Liver (tissue), 9 donors: ENCODE data around the gene LRRC61. TPM values are rescaled to one million over a fixed set of nuclear protein-coding genes. Genes with fewer than 3 reads are reported as not detected.

ENCODE experiments used
- DNase-seq: peaks from one replicate; pipeline ENCODE4 v3.0.0-alpha.2; 2017; ENCODE audit warnings: low spot score
- H3K27ac ChIP-seq, 2 donors: one replicate each; pipeline ENCODE4 v1.7.0; 2013; ENCODE audit warnings: inconsistent platforms in 2 of 2, low read length in 2 of 2, control low read depth in 1 of 2, low read depth in 1 of 2, mild to moderate bottlenecking in 1 of 2
- H3K27me3 ChIP-seq, 4 donors: one replicate each; pipeline versions ENCODE4 v1.6.1 to v1.7.0; 2013; ENCODE audit warnings: low read length in 3 of 4, inconsistent platforms in 1 of 4, mild to moderate bottlenecking in 1 of 4, moderate library complexity in 1 of 4; ENCODE audit not compliant: control insufficient read depth in 4 of 4, insufficient read depth in 4 of 4
- H3K36me3 ChIP-seq, 4 donors: one replicate each; pipeline versions ENCODE4 v1.6.1 to v1.7.0; 2013; ENCODE audit warnings: low read length in 3 of 4, mild to moderate bottlenecking in 3 of 4, low read depth in 1 of 4, moderate library complexity in 1 of 4; ENCODE audit not compliant: control insufficient read depth in 4 of 4, insufficient read depth in 3 of 4
- H3K4me1 ChIP-seq, 4 donors: one replicate each; pipeline versions ENCODE4 v1.6.1 to v1.7.0; 2013; ENCODE audit warnings: low read length in 3 of 4, mild to moderate bottlenecking in 3 of 4, moderate library complexity in 1 of 4; ENCODE audit not compliant: control insufficient read depth in 4 of 4, insufficient read depth in 4 of 4
- H3K4me3 ChIP-seq, 3 donors: one replicate each; pipeline versions ENCODE4 v1.6.1 to v1.7.0; 2013; ENCODE audit warnings: low read length in 3 of 3, control low read depth in 1 of 3, low read depth in 1 of 3, mild to moderate bottlenecking in 1 of 3
- H3K9ac ChIP-seq, 2 donors: one replicate each; pipeline ENCODE4 v1.7.0; 2013; ENCODE audit warnings: low read length in 2 of 2, mild to moderate bottlenecking in 2 of 2, moderate library complexity in 2 of 2, control low read depth in 1 of 2, low read depth in 1 of 2
- H3K9me3 ChIP-seq, 4 donors: one replicate each; pipeline versions ENCODE4 v1.6.1 to v1.7.0; 2013; ENCODE audit warnings: low read length in 3 of 4; ENCODE audit not compliant: control insufficient read depth in 4 of 4
- EGR1 ChIP-seq, 2 donors: IDR thresholded peaks; 2 replicates each; pipeline ENCODE4 v1.6.1; 2016 to 2018; ENCODE audit warnings: antibody characterized with exemption in 2 of 2, low read depth in 2 of 2
- FOXA2 ChIP-seq: IDR thresholded peaks from 2 replicates; pipeline ENCODE4 v1.6.1; 2016; ENCODE audit warnings: antibody characterized with exemption
- GABPA ChIP-seq, 2 donors: IDR thresholded peaks in 1 of 2; conservative IDR thresholded peaks in 1 of 2; 2 replicates each; pipeline ENCODE4 v1.6.1; 2016; ENCODE audit warnings: antibody characterized with exemption in 2 of 2, mild to moderate bottlenecking in 1 of 2, moderate library complexity in 1 of 2
- HNF4A ChIP-seq, 2 donors: conservative IDR thresholded peaks; 2 replicates each; pipeline ENCODE4 v1.6.1; 2016; ENCODE audit warnings: antibody characterized with exemption in 2 of 2, mild to moderate bottlenecking in 2 of 2
- HNF4G ChIP-seq: IDR thresholded peaks from 2 replicates; pipeline ENCODE4 v1.6.1; 2016; ENCODE audit warnings: antibody characterized with exemption
- JUND ChIP-seq, 2 donors: IDR thresholded peaks; 2 replicates each; pipeline ENCODE4 v1.6.1; 2016; ENCODE audit warnings: antibody characterized with exemption in 2 of 2
- NR2F2 ChIP-seq: IDR thresholded peaks from 2 replicates; pipeline ENCODE4 v1.6.1; 2016; ENCODE audit warnings: antibody characterized with exemption
- RAD21 ChIP-seq, 2 donors: IDR thresholded peaks; 2 replicates each; pipeline ENCODE4 v1.6.1; 2016; ENCODE audit warnings: antibody characterized with exemption in 2 of 2, mild to moderate bottlenecking in 2 of 2
- RXRA ChIP-seq, 2 donors: IDR thresholded peaks; 2 replicates each; pipeline ENCODE4 v1.6.1; 2017 to 2018; ENCODE audit warnings: antibody characterized with exemption in 2 of 2, mild to moderate bottlenecking in 1 of 2
- SP1 ChIP-seq: IDR thresholded peaks from 2 replicates; pipeline ENCODE4 v1.6.1; 2018; ENCODE audit warnings: antibody characterized with exemption, mild to moderate bottlenecking
- TAF1 ChIP-seq: conservative IDR thresholded peaks from 2 replicates; pipeline ENCODE4 v1.6.1; 2016; ENCODE audit warnings: antibody characterized with exemption, mild to moderate bottlenecking
- YY1 ChIP-seq: IDR thresholded peaks from 2 replicates; pipeline ENCODE4 v1.6.1; 2016; ENCODE audit warnings: antibody characterized with exemption, mild to moderate bottlenecking
- WGBS: extraction: QIAGEN DNeasy Blood & Tissue Kit; methylation state at CpG from one replicate; pipeline ENCODE4 v1.1.7; 2013; 5-methylcytosine and 5-hydroxymethylcytosine counted together
- polyA plus RNA-seq, 2 donors: library from polyadenylated mRNA; stranded (reverse) in 1 of 2; unstranded in 1 of 2; fragments of 200-250 nt in 1 of 2; fragments of >200 nt in 1 of 2; fragmentation: Nextera tagmentation in 1 of 2; extraction: Ambion mirVana in 1 of 2; gene quantifications; one replicate each; pipeline versions ENCODE4 v1.2.1 to v1.2.3, GENCODE V29; 2013 to 2015
- total RNA-seq, 2 donors: library from RNA; depleted of rRNA; stranded (reverse); fragments of >200 nt; gene quantifications; one replicate each; pipeline ENCODE4 v1.2.3, GENCODE V29; 2014
- TF ChIP-seq, protein P1 (sequence below): IDR thresholded peaks from 2 replicates; pipeline ENCODE4 v1.6.1; 2016; ENCODE audit warnings: antibody characterized with exemption, mild to moderate bottlenecking
- TF ChIP-seq, protein P2 (sequence below): IDR thresholded peaks from 2 replicates; pipeline ENCODE4 v1.6.1; 2016; ENCODE audit warnings: antibody characterized with exemption
- TF ChIP-seq, protein P3 (sequence below): IDR thresholded peaks from 2 replicates; pipeline ENCODE4 v1.6.1; 2016; ENCODE audit warnings: antibody characterized with exemption
- TF ChIP-seq, protein P4 (sequence below): fragments of 150-350 bp; IDR thresholded peaks from 2 replicates; pipeline ENCODE4 v1.5.1; 2017; ENCODE audit warnings: improper control_type of control experiment, low read depth, low read length; ENCODE audit not compliant: missing input control
- TF ChIP-seq, protein P5 (sequence below): IDR thresholded peaks from 2 replicates; pipeline ENCODE4 v1.6.1; 2016; ENCODE audit warnings: antibody characterized with exemption
- donor health status: healthy.
- donor health status: healthy.
- donor health status: healthy.
- donor health status: healthy.
- donor health status: healthy.

The LRRC61 gene
- total and polyA plus RNA-seq, 4 donors = 12.0 to 21.0 (median 15.6) TPM

DNA sequence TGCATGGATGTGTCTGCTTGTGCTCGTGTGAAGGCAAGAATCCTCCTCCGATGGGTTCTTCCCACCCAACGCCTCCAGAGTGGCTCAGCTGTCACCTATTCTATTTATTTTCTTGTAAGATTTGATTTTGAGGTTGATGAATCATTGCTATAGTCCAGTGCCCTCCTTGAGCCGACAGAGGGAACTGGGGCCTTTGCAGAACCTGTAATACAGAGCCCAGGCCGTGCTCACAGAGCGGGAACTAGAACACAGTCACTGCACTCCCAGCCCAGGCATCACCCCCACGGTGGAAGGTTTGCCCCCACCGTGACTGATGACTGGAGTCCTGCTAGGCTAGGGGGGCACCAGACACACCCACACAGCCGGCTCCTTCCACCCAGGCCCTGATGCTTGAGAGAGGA, 16.3 kb downstream of the LRRC61 start:
- Histone ChIP-seq H3K27ac (peak overlapping the region in 1 of 2 donors; percentile 94), H3K4me1 (peaks cover 26 to 78% (median 75%) of the 10 kb centered on the region in 4 donors), H3K9ac (no peak overlapping the region)

More for the DNA sequence above, 16.3 kb downstream of the LRRC61 start:
- 39% methylated on average over 9 of the region's 9 CpGs for WGBS
- no peak for DNase-seq
- Histone ChIP-seq H3K36me3 (no peaks in the 10 kb centered on the region), H3K27me3 (no peaks in the 10 kb centered on the region), H3K4me3 (peak overlapping the region; percentile 69 to 77 (median 74)), H3K9me3 (no peaks in the 10 kb centered on the region)
- TF ChIP-seq SP1 = no peak
- TF ChIP-seq, protein P1, sequence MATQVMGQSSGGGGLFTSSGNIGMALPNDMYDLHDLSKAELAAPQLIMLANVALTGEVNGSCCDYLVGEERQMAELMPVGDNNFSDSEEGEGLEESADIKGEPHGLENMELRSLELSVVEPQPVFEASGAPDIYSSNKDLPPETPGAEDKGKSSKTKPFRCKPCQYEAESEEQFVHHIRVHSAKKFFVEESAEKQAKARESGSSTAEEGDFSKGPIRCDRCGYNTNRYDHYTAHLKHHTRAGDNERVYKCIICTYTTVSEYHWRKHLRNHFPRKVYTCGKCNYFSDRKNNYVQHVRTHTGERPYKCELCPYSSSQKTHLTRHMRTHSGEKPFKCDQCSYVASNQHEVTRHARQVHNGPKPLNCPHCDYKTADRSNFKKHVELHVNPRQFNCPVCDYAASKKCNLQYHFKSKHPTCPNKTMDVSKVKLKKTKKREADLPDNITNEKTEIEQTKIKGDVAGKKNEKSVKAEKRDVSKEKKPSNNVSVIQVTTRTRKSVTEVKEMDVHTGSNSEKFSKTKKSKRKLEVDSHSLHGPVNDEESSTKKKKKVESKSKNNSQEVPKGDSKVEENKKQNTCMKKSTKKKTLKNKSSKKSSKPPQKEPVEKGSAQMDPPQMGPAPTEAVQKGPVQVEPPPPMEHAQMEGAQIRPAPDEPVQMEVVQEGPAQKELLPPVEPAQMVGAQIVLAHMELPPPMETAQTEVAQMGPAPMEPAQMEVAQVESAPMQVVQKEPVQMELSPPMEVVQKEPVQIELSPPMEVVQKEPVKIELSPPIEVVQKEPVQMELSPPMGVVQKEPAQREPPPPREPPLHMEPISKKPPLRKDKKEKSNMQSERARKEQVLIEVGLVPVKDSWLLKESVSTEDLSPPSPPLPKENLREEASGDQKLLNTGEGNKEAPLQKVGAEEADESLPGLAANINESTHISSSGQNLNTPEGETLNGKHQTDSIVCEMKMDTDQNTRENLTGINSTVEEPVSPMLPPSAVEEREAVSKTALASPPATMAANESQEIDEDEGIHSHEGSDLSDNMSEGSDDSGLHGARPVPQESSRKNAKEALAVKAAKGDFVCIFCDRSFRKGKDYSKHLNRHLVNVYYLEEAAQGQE = no peak
- TF ChIP-seq, protein P2, sequence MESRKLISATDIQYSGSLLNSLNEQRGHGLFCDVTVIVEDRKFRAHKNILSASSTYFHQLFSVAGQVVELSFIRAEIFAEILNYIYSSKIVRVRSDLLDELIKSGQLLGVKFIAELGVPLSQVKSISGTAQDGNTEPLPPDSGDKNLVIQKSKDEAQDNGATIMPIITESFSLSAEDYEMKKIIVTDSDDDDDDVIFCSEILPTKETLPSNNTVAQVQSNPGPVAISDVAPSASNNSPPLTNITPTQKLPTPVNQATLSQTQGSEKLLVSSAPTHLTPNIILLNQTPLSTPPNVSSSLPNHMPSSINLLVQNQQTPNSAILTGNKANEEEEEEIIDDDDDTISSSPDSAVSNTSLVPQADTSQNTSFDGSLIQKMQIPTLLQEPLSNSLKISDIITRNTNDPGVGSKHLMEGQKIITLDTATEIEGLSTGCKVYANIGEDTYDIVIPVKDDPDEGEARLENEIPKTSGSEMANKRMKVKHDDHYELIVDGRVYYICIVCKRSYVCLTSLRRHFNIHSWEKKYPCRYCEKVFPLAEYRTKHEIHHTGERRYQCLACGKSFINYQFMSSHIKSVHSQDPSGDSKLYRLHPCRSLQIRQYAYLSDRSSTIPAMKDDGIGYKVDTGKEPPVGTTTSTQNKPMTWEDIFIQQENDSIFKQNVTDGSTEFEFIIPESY = no peak
- TF ChIP-seq YY1 = no peak
- TF ChIP-seq JUND (IDR thresholded peaks at IDR 0.05) = no peak
- TF ChIP-seq, protein P3, sequence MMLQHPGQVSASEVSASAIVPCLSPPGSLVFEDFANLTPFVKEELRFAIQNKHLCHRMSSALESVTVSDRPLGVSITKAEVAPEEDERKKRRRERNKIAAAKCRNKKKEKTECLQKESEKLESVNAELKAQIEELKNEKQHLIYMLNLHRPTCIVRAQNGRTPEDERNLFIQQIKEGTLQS = no peak
- TF ChIP-seq FOXA2 = no peak
- TF ChIP-seq, protein P4, sequence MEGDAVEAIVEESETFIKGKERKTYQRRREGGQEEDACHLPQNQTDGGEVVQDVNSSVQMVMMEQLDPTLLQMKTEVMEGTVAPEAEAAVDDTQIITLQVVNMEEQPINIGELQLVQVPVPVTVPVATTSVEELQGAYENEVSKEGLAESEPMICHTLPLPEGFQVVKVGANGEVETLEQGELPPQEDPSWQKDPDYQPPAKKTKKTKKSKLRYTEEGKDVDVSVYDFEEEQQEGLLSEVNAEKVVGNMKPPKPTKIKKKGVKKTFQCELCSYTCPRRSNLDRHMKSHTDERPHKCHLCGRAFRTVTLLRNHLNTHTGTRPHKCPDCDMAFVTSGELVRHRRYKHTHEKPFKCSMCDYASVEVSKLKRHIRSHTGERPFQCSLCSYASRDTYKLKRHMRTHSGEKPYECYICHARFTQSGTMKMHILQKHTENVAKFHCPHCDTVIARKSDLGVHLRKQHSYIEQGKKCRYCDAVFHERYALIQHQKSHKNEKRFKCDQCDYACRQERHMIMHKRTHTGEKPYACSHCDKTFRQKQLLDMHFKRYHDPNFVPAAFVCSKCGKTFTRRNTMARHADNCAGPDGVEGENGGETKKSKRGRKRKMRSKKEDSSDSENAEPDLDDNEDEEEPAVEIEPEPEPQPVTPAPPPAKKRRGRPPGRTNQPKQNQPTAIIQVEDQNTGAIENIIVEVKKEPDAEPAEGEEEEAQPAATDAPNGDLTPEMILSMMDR = no peak
- no peak for TF ChIP-seq GABPA (IDR thresholded peaks at IDR 0.05 in 1 of 2, conservative IDR thresholded peaks at IDR 0.05 in 1 of 2)
- no peak for TF ChIP-seq EGR1 (IDR thresholded peaks at IDR 0.05; ENCODE audit: low read depth in 2 of 2)
- no peak for TF ChIP-seq TAF1
- no peak for TF ChIP-seq HNF4A (conservative IDR thresholded peaks at IDR 0.05)
- TF ChIP-seq, protein P5, sequence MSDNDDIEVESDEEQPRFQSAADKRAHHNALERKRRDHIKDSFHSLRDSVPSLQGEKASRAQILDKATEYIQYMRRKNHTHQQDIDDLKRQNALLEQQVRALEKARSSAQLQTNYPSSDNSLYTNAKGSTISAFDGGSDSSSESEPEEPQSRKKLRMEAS = no peak
- TF ChIP-seq HNF4G = no peak
- no peak for TF ChIP-seq RAD21 (IDR thresholded peaks at IDR 0.05)
- no peak for TF ChIP-seq NR2F2
- no peak for TF ChIP-seq RXRA (IDR thresholded peaks at IDR 0.05)
